Hepatocyte (in vitro differentiated cells): ENCODE data around the gene SYT2.

Source experiments
- CTCF ChIP-seq: fragments of 200-600 bp; sonication (generic); IDR thresholded peaks from 2 replicates; pipeline ENCODE4 v1.5.1; 2016; ENCODE audit warnings: antibody characterized with exemption, mild to moderate bottlenecking; ENCODE audit not compliant: poor library complexity
- EZH2phosphoT487 ChIP-seq: fragments of 200-600 bp; sonication (generic); IDR thresholded peaks from one replicate; pipeline ENCODE4 v1.6.1; 2018; ENCODE audit warnings: antibody characterized with exemption, mild to moderate bottlenecking, low read depth, moderate library complexity; ENCODE audit not compliant: unreplicated experiment, severe bottlenecking

- TF ChIP-seq EZH2phosphoT487, result no peak
- peak; percentile 18 for TF ChIP-seq CTCF
Observed at GRCh38 chr1:202750761-202751160, 40.5 kb upstream of the SYT2 start.
